ENCODE results near the gene OR10J5.

The OR10J5 gene

DNA sequence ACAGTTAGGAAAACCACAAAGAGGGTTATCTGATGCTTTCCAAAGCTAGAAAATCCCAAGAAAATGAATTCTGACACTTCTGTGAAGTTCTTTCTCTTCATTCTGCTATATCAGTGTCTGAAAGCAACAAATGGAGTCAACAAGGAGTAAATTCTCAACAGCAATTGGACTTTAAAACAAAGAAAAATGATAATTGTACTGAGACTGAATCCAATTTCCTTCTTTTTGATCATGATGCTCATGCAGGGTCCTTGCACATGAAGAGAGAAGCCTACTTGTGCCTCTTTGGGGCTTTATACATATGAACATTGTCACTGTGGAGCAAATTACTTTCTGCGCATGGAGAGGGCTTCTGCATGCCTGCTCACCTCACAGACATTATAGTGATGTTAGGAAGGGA lies at the start of gene OR10J5:
TSS of gene OR10J5 (minus strand) at position 101 of the 400 bp plus-strand sequence. CDS start at position 101, 0 bp downstream.
- Histone ChIP-seq H3K27ac (no peak within 1 kb of the TSS), H3K4me3 (no peak within 1 kb of the TSS), H3K9me3 (peaks cover 11% of the 10 kb centered on the region; the same call in 1 of the 2 replicates), H4K20me1 (no peaks in the 10 kb centered on the region), H3K4me2 (no peak within 1 kb of the TSS), H3K9ac (no peak within 1 kb of the TSS), H3K36me3 (no peaks in the 10 kb centered on the region), H3K27me3 (no peaks in the 10 kb centered on the region), H3K4me1 (no peaks in the 10 kb centered on the region)
- no peak for TF ChIP-seq Cebpa-rat (IDR thresholded peaks at IDR 0.05)

DNA sequence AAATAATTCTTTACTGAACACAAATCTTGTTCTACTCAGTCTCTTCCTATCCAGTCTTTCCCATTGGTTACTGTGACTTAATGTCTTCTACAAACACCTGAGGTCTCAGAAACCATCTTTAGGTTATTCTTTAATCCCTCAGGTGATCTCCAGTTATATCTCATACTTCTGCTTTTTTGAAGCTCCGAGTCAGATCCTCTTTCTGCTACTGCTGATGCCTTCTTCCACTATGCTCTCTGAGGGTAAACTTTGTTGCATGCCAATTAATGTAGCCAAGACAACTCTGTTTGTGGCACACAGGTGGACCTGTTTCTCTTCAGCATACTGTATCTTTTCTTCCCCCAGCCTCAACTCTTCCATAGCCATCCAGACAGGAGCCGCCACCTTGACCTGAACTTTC lies 48.7 kb upstream of the OR10J5 start:
- Histone ChIP-seq H4K20me1 (no peaks in the 10 kb centered on the region), H3K9ac (no peak overlapping the region), H3K4me2 (no peak overlapping the region), H3K4me1 (no peaks in the 10 kb centered on the region), H3K9me3 (no peaks in the 10 kb centered on the region), H3K27me3 (no peaks in the 10 kb centered on the region), H3K27ac (no peak overlapping the region), H3K36me3 (no peaks in the 10 kb centered on the region), H3K4me3 (no peak overlapping the region)
- TF ChIP-seq Cebpa-rat (IDR thresholded peaks at IDR 0.05) = no peak

DNA sequence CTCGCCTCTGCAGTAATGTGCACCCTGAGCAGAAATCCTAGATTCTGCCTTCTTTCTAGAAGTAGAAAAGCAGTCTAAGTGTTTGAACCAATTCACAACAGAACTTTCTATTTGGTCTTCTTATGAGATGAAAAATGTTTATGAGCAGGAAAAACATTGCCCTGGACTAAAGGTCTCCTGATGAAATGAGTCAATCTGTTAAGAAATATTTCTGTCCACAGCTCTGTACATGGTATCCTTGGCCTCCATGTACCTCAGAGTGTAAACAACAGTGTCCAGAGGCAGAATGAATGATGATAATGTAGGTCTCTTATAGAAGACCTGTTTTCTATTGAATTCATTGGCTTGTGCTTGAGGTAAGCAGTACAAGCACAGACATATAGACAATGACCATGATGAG lies 45.6 kb upstream of the OR10J5 start:
- Histone ChIP-seq H3K36me3 (no peaks in the 10 kb centered on the region), H3K27me3 (no peaks in the 10 kb centered on the region), H3K4me3 (no peak overlapping the region), H3K9ac (no peak overlapping the region), H3K4me2 (no peak overlapping the region), H4K20me1 (no peaks in the 10 kb centered on the region), H3K9me3 (no peaks in the 10 kb centered on the region), H3K27ac (no peak overlapping the region), H3K4me1 (no peaks in the 10 kb centered on the region)
- TF ChIP-seq Cebpa-rat (IDR thresholded peaks at IDR 0.05) = no peak

GRCh38 chr1:159580340-159580739 lies 44.5 kb upstream of the OR10J5 start:
- H4K20me1 ChIP-seq = no peaks in the 10 kb centered on the region
- no peak overlapping the region for H3K27ac ChIP-seq
- no peak overlapping the region for H3K4me2 ChIP-seq
- no peaks in the 10 kb centered on the region for H3K36me3 ChIP-seq
- H3K27me3 ChIP-seq = no peaks in the 10 kb centered on the region
- TF ChIP-seq Cebpa-rat (IDR thresholded peaks at IDR 0.05) = no peak
- H3K4me1 ChIP-seq = no peaks in the 10 kb centered on the region
- no peaks in the 10 kb centered on the region for H3K9me3 ChIP-seq
- no peak overlapping the region for H3K9ac ChIP-seq
- no peak overlapping the region for H3K4me3 ChIP-seq

DNA sequence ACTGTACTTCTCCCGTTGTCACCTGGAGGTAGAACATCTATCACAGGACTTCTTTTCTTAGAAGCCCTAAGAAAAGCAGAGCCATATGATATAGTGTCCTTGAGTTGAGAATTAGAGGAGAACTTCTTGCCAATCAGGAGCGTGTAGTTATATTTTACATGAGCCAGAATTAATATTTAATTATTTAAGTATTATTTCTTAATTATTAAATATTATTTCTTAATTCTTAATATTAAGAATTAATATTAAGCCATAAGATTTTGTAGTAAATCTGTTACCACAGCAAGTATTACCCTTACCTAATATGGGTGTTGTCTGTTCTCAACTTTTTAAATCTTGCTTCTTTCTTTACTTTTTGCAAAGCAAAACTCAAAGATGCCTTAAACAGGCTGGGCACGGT lies 41.6 kb upstream of the OR10J5 start:
- no peak for TF ChIP-seq Cebpa-rat (IDR thresholded peaks at IDR 0.05)
- no peaks in the 10 kb centered on the region for H3K27me3 ChIP-seq

DNA sequence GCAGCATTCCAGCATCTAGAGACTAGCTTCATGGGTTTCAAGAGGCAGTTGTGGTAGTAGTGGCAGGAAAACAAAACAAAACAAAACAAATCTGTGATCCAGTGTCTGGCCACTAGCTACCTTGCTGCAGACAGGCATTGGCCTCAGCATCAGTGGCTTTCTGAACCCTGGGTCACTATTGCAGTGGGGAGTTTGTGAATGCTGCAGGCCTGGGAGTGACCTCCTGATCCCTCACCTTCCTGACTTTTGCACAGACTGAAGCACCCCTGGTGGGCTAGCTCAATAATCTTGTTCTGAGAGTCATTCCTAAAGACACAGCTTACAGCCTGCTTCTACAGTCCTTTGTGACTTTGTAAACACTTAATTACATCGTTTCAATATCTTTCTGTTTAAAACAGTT lies 26.9 kb upstream of the OR10J5 start:
- Histone ChIP-seq H3K27ac (no peak overlapping the region), H3K4me1 (no peaks in the 10 kb centered on the region), H3K36me3 (no peaks in the 10 kb centered on the region), H3K27me3 (no peaks in the 10 kb centered on the region), H3K4me2 (no peak overlapping the region), H3K4me3 (no peak overlapping the region), H3K9ac (no peak overlapping the region), H3K9me3 (peaks cover 6% of the 10 kb centered on the region; the same call in 1 of the 2 replicates), H4K20me1 (no peaks in the 10 kb centered on the region)
- TF ChIP-seq Cebpa-rat (IDR thresholded peaks at IDR 0.05) = no peak

More for the DNA sequence above, 41.6 kb upstream of the OR10J5 start:
- H3K27ac ChIP-seq = no peak overlapping the region
- H4K20me1 ChIP-seq = no peaks in the 10 kb centered on the region
- no peak overlapping the region for H3K4me2 ChIP-seq
- no peak overlapping the region for H3K9ac ChIP-seq
- H3K9me3 ChIP-seq = 0 out of 2 replicates have a peak, but pooled peaks cover 7% of the 10 kb centered on the region
- H3K4me1 ChIP-seq = no peaks in the 10 kb centered on the region
- H3K36me3 ChIP-seq = no peaks in the 10 kb centered on the region
- no peak overlapping the region for H3K4me3 ChIP-seq

DNA sequence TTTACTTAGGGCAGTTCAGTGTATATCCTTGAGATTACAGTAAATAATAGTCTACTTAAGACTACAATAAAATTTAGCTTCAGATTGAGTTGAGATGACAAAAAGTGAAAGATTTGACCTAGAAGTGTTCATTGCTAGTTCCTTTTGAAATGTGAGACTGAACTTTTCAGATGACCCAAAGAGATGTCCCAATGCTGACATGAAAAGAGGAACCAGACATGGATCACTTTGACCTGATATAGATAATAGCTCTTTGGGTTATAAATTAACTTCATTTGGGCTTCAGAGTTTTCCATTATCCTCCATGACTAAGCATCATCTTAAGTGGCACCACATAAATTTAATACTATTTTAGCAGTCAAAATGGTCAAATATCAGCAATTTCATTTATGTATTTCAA lies 25.7 kb upstream of the OR10J5 start:
- Histone ChIP-seq H3K36me3 (no peaks in the 10 kb centered on the region), H3K9ac (no peak overlapping the region), H3K4me2 (no peak overlapping the region), H3K27ac (no peak overlapping the region), H3K9me3 (peaks cover 6% of the 10 kb centered on the region; the same call in 1 of the 2 replicates), H3K27me3 (no peaks in the 10 kb centered on the region), H3K4me1 (no peaks in the 10 kb centered on the region), H4K20me1 (no peaks in the 10 kb centered on the region), H3K4me3 (no peak overlapping the region)
- TF ChIP-seq Cebpa-rat (IDR thresholded peaks at IDR 0.05) = no peak

DNA sequence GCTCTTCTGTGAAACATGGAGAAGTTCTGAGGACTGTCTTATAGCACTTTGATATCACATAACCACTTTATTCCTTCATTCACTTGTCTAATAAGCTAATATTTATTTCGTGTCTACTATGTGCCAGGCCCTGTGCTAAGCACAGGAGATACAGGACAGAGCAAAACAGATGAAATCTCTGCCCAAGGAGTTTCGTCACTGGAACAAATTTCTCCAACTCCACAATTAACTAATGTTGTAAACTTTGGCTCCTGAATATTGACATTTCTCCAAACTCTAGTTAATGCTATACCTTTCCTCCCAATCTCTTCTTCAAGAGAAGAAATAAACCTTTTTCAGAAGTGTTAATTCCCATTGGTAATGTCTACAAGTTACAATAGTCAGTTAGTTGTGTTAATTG lies 24.8 kb upstream of the OR10J5 start:
- H3K4me2 ChIP-seq = no peak overlapping the region
- no peaks in the 10 kb centered on the region for H4K20me1 ChIP-seq
- no peaks in the 10 kb centered on the region for H3K4me1 ChIP-seq
- peaks cover 6% of the 10 kb centered on the region; the same call in 1 of the 2 replicates for H3K9me3 ChIP-seq
- H3K9ac ChIP-seq = no peak overlapping the region
- TF ChIP-seq Cebpa-rat (IDR thresholded peaks at IDR 0.05) = no peak
- H3K4me3 ChIP-seq = no peak overlapping the region
- no peak overlapping the region for H3K27ac ChIP-seq
- no peaks in the 10 kb centered on the region for H3K36me3 ChIP-seq
- H3K27me3 ChIP-seq = no peaks in the 10 kb centered on the region

DNA sequence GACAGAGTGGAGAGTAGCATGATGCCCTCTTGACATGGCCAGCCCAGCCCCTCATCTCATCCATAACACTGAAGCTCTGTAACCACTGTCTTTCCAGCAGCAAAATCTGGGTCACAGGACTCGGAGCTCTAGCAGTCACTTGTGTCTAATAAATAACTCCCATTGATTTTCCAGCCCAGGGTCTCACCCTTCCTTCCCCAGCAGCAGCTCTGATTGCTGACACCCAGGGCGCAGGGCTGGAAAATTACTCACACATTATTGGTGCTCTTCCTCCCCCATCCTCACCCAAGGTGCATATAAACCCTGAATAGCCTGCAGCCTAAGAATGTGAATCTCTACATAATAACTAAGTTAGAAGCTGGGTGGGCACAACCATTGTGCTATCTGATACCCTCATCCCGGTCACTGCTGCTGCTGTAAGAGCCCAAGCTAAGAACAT lies 21.1 kb upstream of the OR10J5 start:
- no peak overlapping the region for H3K9ac ChIP-seq
- H3K27ac ChIP-seq = no peak overlapping the region
- no peaks in the 10 kb centered on the region for H3K36me3 ChIP-seq
- no peaks in the 10 kb centered on the region for H3K27me3 ChIP-seq
- H3K4me2 ChIP-seq = no peak overlapping the region
- no peaks in the 10 kb centered on the region for H3K4me1 ChIP-seq
- H4K20me1 ChIP-seq = no peaks in the 10 kb centered on the region
- TF ChIP-seq Cebpa-rat (IDR thresholded peaks at IDR 0.05) = no peak
- no peaks in the 10 kb centered on the region for H3K9me3 ChIP-seq
- no peak overlapping the region for H3K4me3 ChIP-seq

DNA sequence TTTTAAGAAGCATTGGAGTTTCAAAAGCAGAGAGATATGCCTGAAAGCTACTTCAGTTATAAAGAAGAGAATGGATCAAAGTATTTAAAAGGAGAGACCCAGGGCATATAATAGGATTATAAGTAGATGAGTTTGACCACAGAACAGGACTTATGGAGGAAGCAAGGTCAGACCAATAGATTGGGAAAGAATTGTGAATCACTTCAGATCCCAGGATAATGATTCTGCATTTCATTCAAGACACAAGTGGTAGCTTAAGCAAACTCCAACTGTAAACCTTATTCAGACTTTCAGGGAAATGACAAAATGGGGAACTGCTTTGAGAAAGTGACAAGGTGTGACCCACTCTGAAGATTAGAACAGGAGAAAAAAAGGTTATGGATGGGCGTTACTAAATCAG lies 18.9 kb upstream of the OR10J5 start:
- no peaks in the 10 kb centered on the region for H4K20me1 ChIP-seq
- no peak overlapping the region for H3K9ac ChIP-seq
- no peaks in the 10 kb centered on the region for H3K9me3 ChIP-seq
- H3K36me3 ChIP-seq = no peaks in the 10 kb centered on the region
- H3K27ac ChIP-seq = no peak overlapping the region
- H3K4me2 ChIP-seq = no peak overlapping the region
- no peak for TF ChIP-seq Cebpa-rat (IDR thresholded peaks at IDR 0.05)
- no peak overlapping the region for H3K4me3 ChIP-seq
- no peaks in the 10 kb centered on the region for H3K27me3 ChIP-seq
- no peaks in the 10 kb centered on the region for H3K4me1 ChIP-seq

GRCh38 chr1:159554261-159554660 lies 18.5 kb upstream of the OR10J5 start:
- Histone ChIP-seq H3K4me1 (no peaks in the 10 kb centered on the region), H3K4me2 (no peak overlapping the region), H3K27me3 (no peaks in the 10 kb centered on the region), H3K4me3 (no peak overlapping the region), H3K27ac (no peak overlapping the region), H3K36me3 (no peaks in the 10 kb centered on the region), H4K20me1 (no peaks in the 10 kb centered on the region), H3K9me3 (no peaks in the 10 kb centered on the region), H3K9ac (no peak overlapping the region)
- TF ChIP-seq Cebpa-rat (IDR thresholded peaks at IDR 0.05) = no peak

All from BLaER1 (cell line).